Naive thymus-derived CD4-positive, alpha-beta T cell (primary cell): Measurements from ENCODE around the gene RGL3. TPM values are rescaled to one million over a fixed set of nuclear protein-coding genes. Genes with fewer than 3 reads are reported as not detected.
"Not testable (repeated sequence)": the region's sequence is repeated elsewhere in the genome, so short reads cannot be mapped to it uniquely, and the experiment has no call there.

Experiments
- ATAC-seq: fragments of 150-1000 bp; cut with Tn5 transposase; 2 replicates; pipeline ENCODE4 v1.10.0; 2021; ENCODE audit warnings: mild to moderate bottlenecking, moderate library complexity
- CTCF ChIA-PET: fragments of 350-600 bp; sonication (Branson Sonifier 250); formaldehyde crosslinking; loops from one replicate; lab custom pipeline; 2021; ENCODE audit warnings: antibody characterized with exemption; lab: Charles Lee
- POLR2A ChIA-PET: fragments of 350-600 bp; sonication (Branson Sonifier 250); formaldehyde crosslinking; loops from one replicate; lab custom pipeline; 2021; ENCODE audit warnings: antibody characterized with exemption, inconsistent platforms; lab: Charles Lee
- DNase-seq, 9 donors: peaks; one replicate each; pipeline versions ENCODE4 v3.0.0 to v3.0.0-alpha.2; 2020 to 2022; ENCODE audit warnings: mixed read lengths in 1 of 9
- H3K27ac ChIP-seq: one replicate; pipeline ENCODE4 v1.7.0; 2013; ENCODE audit warnings: mild to moderate bottlenecking, low read depth, low read length, moderate library complexity
- H3K27me3 ChIP-seq, 2 donors: one replicate each; pipeline ENCODE4 v1.7.0; 2013; ENCODE audit warnings: low read length in 2 of 2, mild to moderate bottlenecking in 2 of 2, moderate library complexity in 2 of 2; ENCODE audit not compliant: control insufficient read depth in 2 of 2, insufficient read depth in 2 of 2
- H3K36me3 ChIP-seq, 3 experiments: 1 replicate in 2 of 3; 2 replicates in 1 of 3; pipeline ENCODE4 v1.7.0; 2013; ENCODE audit warnings: low read length in 3 of 3, mild to moderate bottlenecking in 3 of 3, moderate library complexity in 1 of 3; ENCODE audit not compliant: insufficient read depth in 3 of 3, control insufficient read depth in 2 of 3
- H3K4me1 ChIP-seq, 2 donors: one replicate each; pipeline ENCODE4 v1.7.0; 2013; ENCODE audit warnings: low read length in 2 of 2, mild to moderate bottlenecking in 2 of 2, moderate library complexity in 1 of 2; ENCODE audit not compliant: control insufficient read depth in 2 of 2, insufficient read depth in 2 of 2
- H3K4me3 ChIP-seq: 2 replicates; pipeline ENCODE4 v1.7.0; 2013; ENCODE audit warnings: mild to moderate bottlenecking, low read length
- H3K9me3 ChIP-seq, 3 experiments: 1 replicate in 2 of 3; 2 replicates in 1 of 3; pipeline ENCODE4 v1.7.0; 2013; ENCODE audit warnings: low read length in 3 of 3; ENCODE audit not compliant: control insufficient read depth in 2 of 3
- H3K27ac Mint-ChIP-seq, 9 donors: one replicate each; pipeline ENCODE4 v1.8.0; 2020 to 2022; ENCODE audit warnings: mixed read lengths in 9 of 9, mild to moderate bottlenecking in 8 of 9, moderate library complexity in 5 of 9, inconsistent platforms in 2 of 9
- H3K27me3 Mint-ChIP-seq, 5 donors: one replicate each; pipeline ENCODE4 v1.8.0; 2021 to 2022; ENCODE audit warnings: mixed read lengths in 5 of 5, mild to moderate bottlenecking in 1 of 5
- H3K36me3 Mint-ChIP-seq, 5 donors: one replicate each; pipeline ENCODE4 v1.8.0; 2020 to 2022; ENCODE audit warnings: mixed read lengths in 5 of 5, mild to moderate bottlenecking in 3 of 5, inconsistent platforms in 1 of 5
- H3K4me1 Mint-ChIP-seq, 7 donors: one replicate each; pipeline ENCODE4 v1.8.0; 2020 to 2022; ENCODE audit warnings: mixed read lengths in 7 of 7, mild to moderate bottlenecking in 3 of 7, inconsistent platforms in 1 of 7
- H3K4me3 Mint-ChIP-seq, 10 donors: one replicate each; pipeline ENCODE4 v1.8.0; 2020 to 2022; ENCODE audit warnings: mild to moderate bottlenecking in 10 of 10, mixed read lengths in 10 of 10, moderate library complexity in 6 of 10, inconsistent platforms in 2 of 10
- H3K9me3 Mint-ChIP-seq, 11 donors: one replicate each; pipeline ENCODE4 v1.8.0; 2020 to 2022; ENCODE audit warnings: mixed read lengths in 11 of 11, mild to moderate bottlenecking in 4 of 11, inconsistent platforms in 1 of 11, moderate library complexity in 1 of 11
- intact Hi-C, 2 donors: fragments of 100-400 bp; cut with micrococcal nuclease; formaldehyde crosslinking; loops; one replicate each; pipeline ENCODE4 v1.15.1; 2023
- polyA plus RNA-seq, 2 donors: library from polyadenylated mRNA; unstranded; fragments of 300-500 nt; fragmentation: Illumina TruSeq; gene quantifications; one replicate each; pipeline ENCODE4 v1.2.3, GENCODE V29; 2021
- total RNA-seq, 6 experiments: library from RNA in 5 of 6; stranded (reverse) in 5 of 6; gene quantifications; 1 replicate in 5 of 6; 2 replicates in 1 of 6; pipeline ENCODE4 v1.2.3 and lab custom pipeline; 2021 to 2026

The RGL3 gene
- total and polyA plus RNA-seq, 7 experiments from 2014 or later, result not detected

DNA sequence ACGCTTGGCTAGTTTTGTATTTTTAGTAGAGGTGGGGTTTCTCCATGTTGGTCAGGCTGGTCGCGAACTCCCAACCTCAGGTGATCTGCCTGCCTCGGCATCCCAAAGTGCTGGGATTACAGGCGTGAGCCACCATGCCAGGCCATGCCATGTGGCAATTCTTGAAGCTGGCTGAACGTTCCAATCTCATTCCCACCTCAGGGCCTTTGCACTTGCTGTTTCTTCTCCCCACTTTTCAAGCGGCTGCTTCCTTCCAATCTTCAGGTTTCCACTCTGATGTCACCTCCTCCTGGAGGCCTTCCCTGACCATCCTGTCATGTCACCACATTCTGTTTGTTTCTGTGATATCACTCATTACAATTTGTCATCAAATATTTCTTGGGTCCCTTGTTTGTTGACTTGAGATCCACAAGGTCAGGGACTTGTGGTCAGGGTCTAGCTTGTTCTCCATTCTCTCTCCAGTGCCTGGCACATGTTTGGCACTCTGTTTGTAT lies 39.2 kb downstream of the RGL3 start:
- intact Hi-C loops, result loop anchor here (2.0 to 10.0 kb wide), 9 partner anchors 43 to 545 kb away; partner anchors contain the start of genes CARM1 (in 1 of the 2), ECSIT (in 1 of the 2) and SPC24 (in 1 of the 2)
- CTCF ChIA-PET, result interaction anchor here (1.4 to 2.7 kb wide), 4 partner anchors 9 to 103 kb away, joined by 4 to 13 read pairs (median 6); no protein-coding TSS in a partner anchor

DNA sequence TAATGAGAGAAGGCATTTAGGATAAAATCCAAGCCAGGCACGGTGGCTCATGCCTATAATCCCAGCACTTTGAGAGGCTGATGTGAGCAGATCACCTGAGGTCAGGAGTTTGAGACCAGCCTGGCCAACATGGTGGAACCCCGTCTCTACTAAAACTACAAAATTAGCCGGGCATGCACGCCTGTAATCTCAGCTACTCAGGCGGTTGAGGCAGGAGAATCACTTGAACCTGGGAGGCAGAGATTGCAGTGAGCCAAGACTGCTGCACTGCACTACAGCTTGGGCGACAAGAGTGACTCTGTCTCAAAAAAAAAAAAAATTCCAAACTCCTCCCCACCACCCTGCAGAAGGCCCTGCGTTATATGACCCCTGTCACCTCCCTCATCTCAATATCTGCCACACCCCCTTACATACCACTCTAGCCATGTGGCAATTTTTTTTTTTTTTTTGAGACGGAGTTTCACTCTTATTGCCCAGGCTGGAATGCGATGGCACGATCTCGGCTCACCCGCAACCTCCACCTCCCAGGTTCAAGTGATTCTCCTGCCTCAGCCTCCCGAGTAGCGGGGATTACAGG lies 39.8 kb downstream of the RGL3 start:
- H3K27ac ChIP-seq, H3K27me3 ChIP-seq, ATAC-seq, H3K4me3 ChIP-seq, H3K36me3 ChIP-seq, H3K9me3 Mint-ChIP-seq, H3K9me3 ChIP-seq, CTCF ChIA-PET, DNase-seq, intact Hi-C loops: not testable (repeated sequence)
- Mint-ChIP-seq H3K27ac (peak overlapping the region in 3 of 9 donors; percentile 46 to 97 (median 62)), H3K4me1 (peaks cover 40 to 67% (median 53%) of the 10 kb centered on the region in 7 donors), H3K36me3 (peaks cover 3 to 22% (median 7%) of the 10 kb centered on the region in 5 donors), H3K27me3 (peaks cover 0 to 25% (median 4%) of the 10 kb centered on the region in 5 donors), H3K4me3 (peak overlapping the region in 3 of 10 donors; percentile 20 to 95 (median 21))
- POLR2A ChIA-PET, result interaction anchor here (1.2 to 2.4 kb wide), 2 partner anchors 56 to 180 kb away, joined by 3 to 12 read pairs; partner anchors contain the start of genes ELOF1, ODAD3 and PRKCSH
- peaks cover 39 to 48% of the 10 kb centered on the region in 2 donors for H3K4me1 ChIP-seq

More for the DNA sequence above, 39.2 kb downstream of the RGL3 start:
- peaks cover 38 to 48% of the 10 kb centered on the region in 2 donors for H3K4me1 ChIP-seq
- peaks cover 3 to 22% (median 7%) of the 10 kb centered on the region in 5 donors for H3K36me3 Mint-ChIP-seq
- H3K36me3 ChIP-seq, result peaks cover 0 to 7% (median 0%) of the 10 kb centered on the region in 3 experiments
- no peak for DNase-seq
- peaks cover 0 to 30% (median 5%) of the 10 kb centered on the region in 5 donors for H3K27me3 Mint-ChIP-seq
- H3K27ac Mint-ChIP-seq, result peak overlapping the region; percentile 91 to 99 (median 98)
- peak overlapping the region; percentile 86 to 99 (median 93) for H3K4me3 Mint-ChIP-seq
- peaks cover 0 to 6% (median 0%) of the 10 kb centered on the region in 11 donors for H3K9me3 Mint-ChIP-seq
- no peak for ATAC-seq
- H3K4me1 Mint-ChIP-seq, result peaks cover 40 to 71% (median 58%) of the 10 kb centered on the region in 7 donors
- peak overlapping the region; percentile 86 for H3K27ac ChIP-seq
- POLR2A ChIA-PET, result interaction anchor here (1.2 to 2.4 kb wide), 5 partner anchors 11 to 179 kb away, joined by 3 to 15 read pairs (median 11); partner anchors contain the start of genes CCDC159, ELOF1, ODAD3 and PRKCSH
- H3K4me3 ChIP-seq, result peak overlapping the region; percentile 69
- no peaks in the 10 kb centered on the region for H3K9me3 ChIP-seq
- H3K27me3 ChIP-seq, result no peaks in the 10 kb centered on the region

DNA sequence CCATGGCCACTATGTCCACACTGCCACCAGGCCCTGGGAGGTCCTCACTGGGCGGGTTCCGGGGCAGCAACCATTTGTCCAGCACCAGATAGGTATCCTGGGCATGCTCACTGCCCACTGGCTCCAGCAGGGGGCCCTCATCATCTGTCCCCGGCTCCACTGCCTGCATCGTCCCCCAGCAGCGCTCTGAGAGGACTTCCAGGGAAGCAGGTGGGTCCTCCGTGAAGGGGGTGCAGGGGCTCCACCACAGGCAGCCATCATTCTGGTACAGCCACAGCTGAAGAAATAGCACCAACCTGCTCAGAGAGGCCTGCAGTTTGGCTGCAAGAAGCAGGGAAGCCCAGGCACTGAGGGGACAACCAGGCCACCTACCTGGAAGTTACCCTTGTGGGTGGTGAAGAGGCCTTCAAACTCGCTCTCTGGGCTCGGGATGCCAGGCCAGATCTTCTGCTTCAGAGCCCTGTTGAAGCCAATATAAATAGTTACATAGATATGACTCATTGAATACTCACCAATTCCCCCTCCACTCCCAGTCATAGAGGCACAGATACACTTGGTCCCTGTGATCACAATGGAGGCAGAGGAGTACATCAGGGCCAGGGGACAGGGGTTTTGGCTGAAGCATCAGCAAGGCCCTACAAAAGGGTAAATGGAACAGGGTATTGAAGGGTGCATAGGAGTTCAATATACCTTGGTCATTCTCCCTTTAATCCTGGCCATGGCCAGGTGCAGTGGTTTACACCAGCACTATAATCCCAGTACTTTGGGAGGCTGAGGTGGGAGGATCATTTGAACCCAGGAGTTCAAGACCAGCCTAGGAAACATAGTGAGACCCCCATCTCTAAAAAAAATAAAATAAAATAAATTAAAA lies 40.6 kb downstream of the RGL3 start:
- Histone ChIP-seq H3K4me3 (no peak overlapping the region), H3K9me3 (no peaks in the 10 kb centered on the region), H3K36me3 (peaks cover 0 to 7% (median 0%) of the 10 kb centered on the region in 3 experiments), H3K4me1 (peaks cover 47 to 57% of the 10 kb centered on the region in 2 donors), H3K27me3 (no peaks in the 10 kb centered on the region), H3K27ac (no peak overlapping the region)
- Mint-ChIP-seq H3K9me3 (peaks cover 0 to 6% (median 0%) of the 10 kb centered on the region in 11 donors), H3K27ac (peak overlapping the region in 3 of 9 donors; percentile 45 to 85 (median 53)), H3K27me3 (peaks cover 0 to 20% (median 4%) of the 10 kb centered on the region in 5 donors), H3K4me3 (peak overlapping the region in 3 of 10 donors; percentile 35 to 49 (median 45)), H3K4me1 (peaks cover 40 to 65% (median 51%) of the 10 kb centered on the region in 7 donors), H3K36me3 (peaks cover 3 to 22% (median 7%) of the 10 kb centered on the region in 5 donors)
- ATAC-seq (no peak), DNase-seq (no peak)
- intact Hi-C loops, result no loop called here
- POLR2A ChIA-PET, result no interaction called here
- CTCF ChIA-PET, result interaction anchor here (1.5 to 1.8 kb wide), 2 partner anchors 9 to 57 kb away, joined by 3 to 4 read pairs; partner anchors contain the start of genes ODAD3 and PRKCSH

DNA sequence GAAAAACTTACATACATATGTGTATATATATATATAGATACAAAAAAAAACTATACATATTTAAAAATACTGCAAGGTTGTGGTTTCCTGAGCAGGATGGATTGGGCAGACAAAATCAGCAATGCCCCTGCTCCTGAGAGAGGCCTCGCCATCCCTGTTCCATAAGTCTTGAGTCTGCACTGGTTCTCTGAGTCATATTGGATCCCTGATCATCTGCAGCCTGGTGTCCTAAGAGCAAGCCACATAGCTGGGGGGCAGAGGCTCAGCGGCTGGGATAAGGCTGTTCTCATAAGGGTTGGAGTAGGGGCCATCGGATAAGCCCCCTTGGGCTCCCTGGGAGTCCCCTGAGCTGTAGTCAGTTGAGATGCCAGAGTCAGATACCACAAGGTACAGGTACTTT lies 41.4 kb downstream of the RGL3 start:
- ChIA-PET POLR2A (interaction anchor here (0.5 to 1.3 kb wide), 4 partner anchors 31 to 146 kb away, joined by 3 to 5 read pairs (median 4); partner anchors contain the start of genes CCDC159 and TMEM205), CTCF (interaction anchor here (0.9 to 1.8 kb wide), 3 partner anchors 8 to 58 kb away, joined by 3 to 4 read pairs (median 3); partner anchors contain the start of genes ODAD3 and PRKCSH)
- Histone ChIP-seq H3K4me1 (peaks cover 46 to 51% of the 10 kb centered on the region in 2 donors), H3K36me3 (peaks cover 0 to 7% (median 0%) of the 10 kb centered on the region in 3 experiments), H3K27me3 (no peaks in the 10 kb centered on the region), H3K4me3 (no peak overlapping the region), H3K27ac (no peak overlapping the region), H3K9me3 (no peaks in the 10 kb centered on the region)
- Mint-ChIP-seq H3K36me3 (peaks cover 3 to 26% (median 7%) of the 10 kb centered on the region in 5 donors), H3K27ac (peak overlapping the region in 4 of 9 donors; percentile 38 to 69 (median 61)), H3K4me1 (peaks cover 35 to 65% (median 48%) of the 10 kb centered on the region in 7 donors), H3K4me3 (no peak overlapping the region), H3K27me3 (peaks cover 0 to 16% (median 4%) of the 10 kb centered on the region in 5 donors), H3K9me3 (peaks cover 0 to 6% (median 0%) of the 10 kb centered on the region in 11 donors)
- intact Hi-C loops, result no loop called here
- ATAC-seq (no peak), DNase-seq (no peak)

DNA sequence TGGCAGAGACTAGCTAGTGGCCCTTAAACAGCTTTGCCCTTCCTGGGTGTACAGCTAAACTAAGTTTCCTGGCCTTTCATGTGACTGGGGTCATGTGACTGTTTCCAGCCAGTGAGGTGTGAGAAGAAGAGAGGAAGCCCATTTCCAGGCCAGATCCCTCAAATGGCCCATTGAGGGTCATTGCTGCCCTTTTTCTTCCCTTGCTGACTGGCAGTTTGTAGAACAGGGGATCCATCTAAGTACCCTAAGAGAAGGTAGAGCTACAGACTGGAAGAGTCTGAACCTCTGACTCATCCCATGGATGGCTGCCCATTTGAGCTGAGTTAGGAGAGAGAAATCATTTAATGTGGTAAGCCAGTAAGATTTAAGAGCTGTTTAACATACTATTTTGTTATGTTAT lies 41.9 kb downstream of the RGL3 start:
- Mint-ChIP-seq H3K4me1 (peaks cover 33 to 62% (median 47%) of the 10 kb centered on the region in 7 donors), H3K27ac (peak overlapping the region in 8 of 9 donors; percentile 55 to 96 (median 78)), H3K36me3 (peaks cover 3 to 26% (median 7%) of the 10 kb centered on the region in 5 donors), H3K27me3 (peaks cover 0 to 11% (median 4%) of the 10 kb centered on the region in 5 donors), H3K4me3 (peak overlapping the region in 7 of 10 donors; percentile 26 to 87 (median 63)), H3K9me3 (peaks cover 0 to 6% (median 0%) of the 10 kb centered on the region in 11 donors)
- no peak overlapping the region for H3K27ac ChIP-seq
- no peak overlapping the region for H3K4me3 ChIP-seq
- no peaks in the 10 kb centered on the region for H3K27me3 ChIP-seq
- ChIA-PET POLR2A (interaction anchor here (0.5 to 1.3 kb wide), 4 partner anchors 31 to 146 kb away, joined by 3 to 5 read pairs (median 4); partner anchors contain the start of genes CCDC159 and TMEM205), CTCF (interaction anchor here (0.6 to 1.8 kb wide), 7 partner anchors 9 to 217 kb away, joined by 3 to 7 read pairs (median 4); partner anchors contain the start of genes ODAD3 and PRKCSH)
- intact Hi-C loops, result no loop called here
- no peaks in the 10 kb centered on the region for H3K9me3 ChIP-seq
- DNase-seq, result no peak
- no peak for ATAC-seq
- peaks cover 42 to 48% of the 10 kb centered on the region in 2 donors for H3K4me1 ChIP-seq
- peaks cover 0 to 7% (median 0%) of the 10 kb centered on the region in 3 experiments for H3K36me3 ChIP-seq
